Neutrophil (primary cell): ENCODE measurements around the gene NUCKS1.

ENCODE experiments used
- H3K27ac ChIP-seq: fragments of 200-600 bp; sonication (generic); 2 replicates; pipeline ENCODE4 v1.5.1; 2016; ENCODE audit warnings: mild to moderate bottlenecking, moderate library complexity
- H3K27me3 ChIP-seq: fragments of 200-600 bp; sonication (generic); 2 replicates; pipeline ENCODE4 v1.6.0; 2016; ENCODE audit warnings: mild to moderate bottlenecking
- H3K36me3 ChIP-seq: fragments of 200-600 bp; sonication (generic); 2 replicates; pipeline ENCODE4 v1.5.1; 2017
- H3K4me1 ChIP-seq, 2 experiments: fragments of 200-600 bp in 1 of 2; sonication (generic) in 1 of 2; 1 replicate in 1 of 2; 2 replicates in 1 of 2; pipeline versions ENCODE4 v1.5.1 to v1.6.1; 2013 to 2016; ENCODE audit warnings: low read depth in 1 of 2, low read length in 1 of 2, mild to moderate bottlenecking in 1 of 2, moderate library complexity in 1 of 2; ENCODE audit not compliant: control insufficient read depth in 1 of 2, insufficient read depth in 1 of 2
- H3K4me3 ChIP-seq, 2 experiments: fragments of 200-600 bp in 1 of 2; sonication (generic) in 1 of 2; 1 replicate in 1 of 2; 2 replicates in 1 of 2; pipeline ENCODE4 v1.5.1; 2013 to 2016; ENCODE audit warnings: low read depth in 1 of 2, low read length in 1 of 2, mild to moderate bottlenecking in 1 of 2, moderate library complexity in 1 of 2
- H3K9me3 ChIP-seq: fragments of 200-600 bp; sonication (generic); 2 replicates; pipeline ENCODE4 v1.5.1; 2016
- CTCF ChIP-seq: fragments of 200-600 bp; sonication (generic); IDR thresholded peaks from 2 replicates; pipeline ENCODE4 v1.5.1; 2016; ENCODE audit warnings: antibody characterized with exemption

Gene NUCKS1

GRCh38 chr1:205693421-205693991 lies 56.5 kb downstream of the NUCKS1 start:
- Histone ChIP-seq H3K9me3 (no peaks in the 10 kb centered on the region), H3K27ac (no peak overlapping the region), H3K4me1 (no peaks in the 10 kb centered on the region), H3K36me3 (no peaks in the 10 kb centered on the region), H3K27me3 (peaks cover 56% of the 10 kb centered on the region), H3K4me3 (no peak overlapping the region)
- TF ChIP-seq CTCF, result no peak

DNA sequence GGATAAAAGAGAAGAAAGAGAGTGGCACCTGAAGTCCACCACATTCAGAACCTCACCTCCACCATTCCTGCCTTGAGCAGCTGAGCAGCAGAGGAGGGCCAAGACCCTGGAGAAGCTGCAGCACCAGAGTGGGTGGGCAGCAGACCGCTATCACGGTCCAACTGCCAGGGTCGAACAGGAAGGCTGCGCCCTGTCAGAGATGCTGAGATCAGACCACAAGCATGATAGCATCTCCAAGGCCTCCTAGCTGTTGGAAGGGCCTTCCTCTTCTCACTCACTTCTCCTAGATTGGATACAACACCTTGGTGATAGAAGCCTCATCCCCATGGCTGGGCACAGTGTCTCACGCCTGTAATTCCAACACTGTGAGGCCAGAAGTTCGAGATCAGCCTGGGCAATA lies 57.6 kb downstream of the NUCKS1 start:
- Histone ChIP-seq H3K36me3 (no peaks in the 10 kb centered on the region), H3K27ac (no peak overlapping the region), H3K27me3 (peaks cover 62% of the 10 kb centered on the region), H3K9me3 (no peaks in the 10 kb centered on the region), H3K4me3 (no peak overlapping the region), H3K4me1 (no peaks in the 10 kb centered on the region)
- TF ChIP-seq CTCF, result no peak

- no peaks in the 10 kb centered on the region for H3K36me3 ChIP-seq
- peaks cover 43% of the 10 kb centered on the region for H3K27me3 ChIP-seq
- no peak for TF ChIP-seq CTCF
- H3K4me3 ChIP-seq, result no peak overlapping the region
- H3K27ac ChIP-seq, result no peak overlapping the region
- no peaks in the 10 kb centered on the region for H3K9me3 ChIP-seq
- H3K4me1 ChIP-seq, result no peaks in the 10 kb centered on the region
Measured at GRCh38 chr1:205690122-205690756, 59.7 kb downstream of the NUCKS1 start.

- no peak overlapping the region for H3K27ac ChIP-seq
- H3K4me3 ChIP-seq, result no peak overlapping the region
- no peak for TF ChIP-seq CTCF
- no peaks in the 10 kb centered on the region for H3K9me3 ChIP-seq
- H3K27me3 ChIP-seq, result peaks cover 37% of the 10 kb centered on the region
- H3K36me3 ChIP-seq, result no peaks in the 10 kb centered on the region
- no peaks in the 10 kb centered on the region for H3K4me1 ChIP-seq
Measured at GRCh38 chr1:205689479-205689878, 60.5 kb downstream of the NUCKS1 start.

- H3K36me3 ChIP-seq, result no peaks in the 10 kb centered on the region
- H3K27ac ChIP-seq, result no peak overlapping the region
- no peaks in the 10 kb centered on the region for H3K9me3 ChIP-seq
- H3K4me3 ChIP-seq, result no peak overlapping the region
- TF ChIP-seq CTCF, result no peak
- H3K4me1 ChIP-seq, result no peaks in the 10 kb centered on the region
- peaks cover 27% of the 10 kb centered on the region for H3K27me3 ChIP-seq
Measured at GRCh38 chr1:205688171-205689080, 61.6 kb downstream of the NUCKS1 start.
